Subcutaneous abdominal adipose tissue (tissue), 5 donors: ENCODE results near the gene RNU5D-1.

Experiments used
- H3K27ac ChIP-seq: one replicate; pipeline ENCODE4 v1.7.0; 2013; ENCODE audit warnings: low read depth, mild to moderate bottlenecking, inconsistent platforms, low read length, moderate library complexity
- H3K27me3 ChIP-seq, 5 donors: one replicate each; pipeline ENCODE4 v1.7.0; 2013; ENCODE audit warnings: low read length in 5 of 5, inconsistent platforms in 1 of 5; ENCODE audit not compliant: control insufficient read depth in 5 of 5, insufficient read depth in 4 of 5
- H3K36me3 ChIP-seq, 5 donors: one replicate each; pipeline ENCODE4 v1.7.0; 2013; ENCODE audit warnings: low read length in 5 of 5; ENCODE audit not compliant: control insufficient read depth in 5 of 5, insufficient read depth in 5 of 5
- H3K4me1 ChIP-seq, 5 donors: one replicate each; pipeline ENCODE4 v1.7.0; 2013; ENCODE audit warnings: low read length in 5 of 5, mild to moderate bottlenecking in 3 of 5, moderate library complexity in 1 of 5; ENCODE audit not compliant: control insufficient read depth in 5 of 5, insufficient read depth in 5 of 5
- H3K4me3 ChIP-seq, 5 donors: one replicate each; pipeline ENCODE4 v1.7.0; 2013; ENCODE audit warnings: low read length in 5 of 5, low read depth in 1 of 5
- H3K9ac ChIP-seq, 5 donors: one replicate each; pipeline ENCODE4 v1.7.0; 2013; ENCODE audit warnings: low read length in 5 of 5, mild to moderate bottlenecking in 4 of 5, moderate library complexity in 3 of 5
- H3K9me3 ChIP-seq, 5 donors: one replicate each; pipeline ENCODE4 v1.7.0; 2013; ENCODE audit warnings: low read length in 5 of 5; ENCODE audit not compliant: control insufficient read depth in 5 of 5
- donor health status: healthy.
- donor health status: healthy.
- donor health status: healthy.
- donor health status: healthy.
- donor health status: healthy.

Gene RNU5D-1

DNA sequence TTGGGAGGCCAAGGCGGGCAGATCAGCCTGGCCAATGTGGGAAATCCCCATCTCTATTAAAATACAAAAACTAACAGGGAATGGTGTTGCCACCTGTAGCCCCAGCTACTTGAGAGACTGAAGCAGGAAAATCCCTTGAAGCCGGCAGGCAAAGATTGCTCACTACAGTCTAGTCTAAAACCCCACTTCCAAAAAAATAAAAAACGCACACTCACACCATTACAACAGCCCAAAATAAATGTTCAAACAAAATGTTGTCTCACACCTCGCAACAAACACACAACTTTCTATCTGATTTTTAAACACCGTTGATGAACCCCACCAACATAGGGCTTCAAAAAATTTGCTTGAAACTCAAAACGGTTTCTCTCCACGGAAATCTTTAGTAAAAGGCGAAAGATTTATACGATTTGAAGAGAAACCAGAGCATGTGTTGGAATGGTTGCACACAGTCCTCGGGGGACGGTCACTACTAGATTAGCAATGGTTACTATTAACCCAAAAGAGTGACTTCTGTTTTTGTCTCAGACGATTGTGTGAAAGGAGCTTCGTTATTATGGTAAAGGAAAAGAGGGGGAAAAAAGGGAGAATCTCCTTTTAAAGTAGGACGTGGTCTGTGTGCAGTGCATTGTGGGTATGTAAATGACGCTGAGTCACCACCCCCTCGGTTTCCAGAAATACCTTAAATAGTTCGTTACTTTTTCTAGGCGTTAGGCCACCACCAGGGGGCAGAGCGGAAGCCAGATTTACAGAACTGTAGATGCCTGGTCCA is at the start of gene RNU5D-1:
TSS of gene RNU5D-1 (minus strand) at position 430 of the 772 bp plus-strand sequence.
- peak within 1 kb of the TSS; percentile 6 to 86 (median 71) for H3K9ac ChIP-seq
- peaks cover 0 to 10% (median 2%) of the 10 kb centered on the region in 5 donors for H3K4me1 ChIP-seq
- peak within 1 kb of the TSS; percentile 96 for H3K27ac ChIP-seq
- no peaks in the 10 kb centered on the region for H3K27me3 ChIP-seq
- no peaks in the 10 kb centered on the region for H3K9me3 ChIP-seq
- no peaks in the 10 kb centered on the region for H3K36me3 ChIP-seq
- peak within 1 kb of the TSS in 4 of 5 donors; percentile 38 to 57 (median 50) for H3K4me3 ChIP-seq

DNA sequence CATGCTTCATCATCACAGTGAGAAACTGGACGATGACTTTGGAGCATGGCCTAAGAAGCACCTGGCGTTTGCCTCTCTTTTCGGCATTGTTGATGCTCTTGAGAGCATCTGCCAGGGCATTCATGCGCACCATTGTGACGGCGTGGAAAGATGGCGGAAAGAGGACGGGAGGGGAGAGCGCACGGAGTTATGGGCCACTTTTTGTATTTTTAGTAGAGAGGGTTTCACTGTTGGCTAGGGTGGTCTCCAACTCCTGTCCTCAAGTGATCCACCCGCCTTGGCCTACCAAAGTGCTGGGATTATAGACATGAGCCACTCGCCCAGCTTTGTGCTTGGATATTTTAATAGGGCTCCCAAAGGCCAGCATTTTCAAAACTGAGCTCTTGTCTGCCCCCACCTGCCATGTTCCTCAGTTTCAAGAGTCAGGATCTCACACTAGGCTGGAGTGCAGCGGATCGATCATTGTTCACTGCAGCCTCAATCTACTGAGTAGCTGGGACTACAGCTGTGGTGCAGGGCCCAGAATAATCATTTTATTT is 49.7 kb upstream of the RNU5D-1 start:
- no peaks in the 10 kb centered on the region for H3K9me3 ChIP-seq
- peaks cover 0 to 51% (median 32%) of the 10 kb centered on the region in 5 donors for H3K36me3 ChIP-seq
- H3K27ac ChIP-seq: no peak overlapping the region
- no peak overlapping the region for H3K4me3 ChIP-seq
- H3K27me3 ChIP-seq: peaks cover 0 to 3% (median 0%) of the 10 kb centered on the region in 5 donors
- peaks cover 4 to 44% (median 35%) of the 10 kb centered on the region in 5 donors for H3K4me1 ChIP-seq
- H3K9ac ChIP-seq: no peak overlapping the region

DNA sequence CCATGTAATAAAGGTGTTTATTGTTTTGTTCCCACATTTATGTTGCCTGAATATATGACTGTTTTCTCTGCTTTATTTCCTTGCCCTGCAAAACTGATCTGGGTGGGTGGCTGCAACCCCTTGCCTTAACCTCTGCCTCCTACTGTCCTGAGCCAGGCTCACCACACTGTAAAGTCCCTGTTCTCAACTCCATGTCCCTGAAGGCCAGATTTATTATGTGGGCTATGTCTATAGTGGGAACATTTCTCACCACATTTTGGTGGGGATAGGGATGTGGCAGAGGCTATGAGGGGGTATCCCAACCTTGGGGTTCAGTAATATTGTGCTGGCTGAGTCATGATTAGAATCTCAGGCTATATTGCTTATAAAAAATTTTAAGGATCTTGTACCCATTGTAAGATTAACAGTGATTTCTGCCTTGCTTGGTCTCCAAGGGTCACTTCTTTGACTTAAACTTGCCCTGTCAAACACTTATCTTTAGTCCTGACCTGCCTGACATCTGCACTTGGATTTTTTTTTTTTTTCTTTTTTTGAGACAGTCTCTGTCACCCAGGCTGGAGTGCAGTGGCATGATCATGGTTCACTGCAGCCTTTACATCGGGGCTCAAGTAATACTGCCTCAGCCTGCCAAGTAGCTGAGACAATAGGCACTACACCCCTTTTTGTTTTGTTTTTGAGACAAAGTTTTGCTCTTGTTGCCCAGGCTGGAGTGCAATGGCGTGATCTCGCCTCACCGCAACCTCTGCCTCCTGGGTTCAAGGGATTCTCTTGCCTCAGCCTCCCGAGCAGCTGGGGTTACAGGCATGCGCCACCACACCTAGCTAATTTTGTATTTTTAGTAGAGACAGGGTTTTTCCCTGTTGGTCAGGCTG is 48.0 kb upstream of the RNU5D-1 start:
- H3K9ac ChIP-seq: no peak overlapping the region
- H3K27me3 ChIP-seq: no peaks in the 10 kb centered on the region
- H3K9me3 ChIP-seq: no peaks in the 10 kb centered on the region
- H3K4me1 ChIP-seq: peaks cover 4 to 39% (median 34%) of the 10 kb centered on the region in 5 donors
- H3K4me3 ChIP-seq: no peak overlapping the region
- H3K36me3 ChIP-seq: peaks cover 0 to 51% (median 32%) of the 10 kb centered on the region in 5 donors
- no peak overlapping the region for H3K27ac ChIP-seq

DNA sequence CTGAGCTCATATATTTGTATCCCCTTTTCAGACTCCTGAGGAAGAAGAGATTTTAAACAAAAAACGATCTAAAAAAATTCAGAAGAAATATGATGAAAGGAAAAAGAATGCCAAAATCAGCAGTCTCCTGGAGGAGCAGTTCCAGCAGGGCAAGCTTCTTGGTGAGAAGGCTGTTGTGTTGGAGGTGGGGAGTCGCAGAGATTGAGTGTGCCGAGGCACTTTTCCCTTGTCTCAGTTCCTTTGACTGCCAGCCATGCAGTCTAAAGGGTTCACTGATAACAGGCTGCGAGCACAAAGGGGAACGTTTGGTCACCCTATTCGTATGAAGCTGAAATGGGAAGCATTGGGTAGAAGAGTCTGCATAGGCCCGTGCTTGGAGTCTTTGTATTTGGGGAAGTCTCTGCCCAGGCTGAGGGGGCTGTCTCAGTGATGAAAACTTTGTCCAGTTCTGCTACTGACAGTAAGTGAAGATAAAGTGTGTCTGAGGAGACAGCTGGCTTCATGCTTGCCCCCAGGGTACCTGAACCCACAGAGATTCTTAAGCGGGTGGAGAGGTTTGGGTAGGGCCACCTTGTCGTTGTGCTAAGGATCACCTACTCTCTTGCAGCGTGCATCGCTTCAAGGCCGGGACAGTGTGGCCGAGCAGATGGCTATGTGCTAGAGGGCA is 47.1 kb upstream of the RNU5D-1 start:
- H3K4me3 ChIP-seq: no peak overlapping the region

DNA sequence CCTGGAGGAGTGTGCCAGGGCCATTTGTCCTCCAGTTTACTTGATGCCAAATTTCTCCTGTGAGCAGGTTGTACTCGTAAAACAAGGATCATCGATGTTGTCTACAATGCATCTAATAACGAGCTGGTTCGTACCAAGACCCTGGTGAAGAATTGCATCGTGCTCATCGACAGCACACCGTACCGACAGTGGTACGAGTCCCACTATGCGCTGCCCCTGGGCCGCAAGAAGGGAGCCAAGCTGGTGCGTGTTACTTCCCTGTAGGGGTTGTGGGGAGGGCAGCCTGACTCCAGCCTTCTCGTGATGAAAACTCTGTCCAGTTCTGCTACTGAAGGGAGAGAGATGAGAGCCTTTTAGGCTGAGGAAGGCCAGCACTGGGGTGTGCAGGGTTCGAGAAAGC is 46.6 kb upstream of the RNU5D-1 start:
- H3K4me3 ChIP-seq: no peak overlapping the region
- H3K9ac ChIP-seq: peak overlapping the region in 1 of 5 donors; percentile 52
- no peak overlapping the region for H3K27ac ChIP-seq

More for the DNA sequence above, 47.1 kb upstream of the RNU5D-1 start:
- Histone ChIP-seq H3K27me3 (no peaks in the 10 kb centered on the region), H3K27ac (no peak overlapping the region), H3K36me3 (peaks cover 0 to 51% (median 32%) of the 10 kb centered on the region in 5 donors), H3K9ac (no peak overlapping the region), H3K4me1 (peaks cover 4 to 34% (median 30%) of the 10 kb centered on the region in 5 donors), H3K9me3 (no peaks in the 10 kb centered on the region)

DNA sequence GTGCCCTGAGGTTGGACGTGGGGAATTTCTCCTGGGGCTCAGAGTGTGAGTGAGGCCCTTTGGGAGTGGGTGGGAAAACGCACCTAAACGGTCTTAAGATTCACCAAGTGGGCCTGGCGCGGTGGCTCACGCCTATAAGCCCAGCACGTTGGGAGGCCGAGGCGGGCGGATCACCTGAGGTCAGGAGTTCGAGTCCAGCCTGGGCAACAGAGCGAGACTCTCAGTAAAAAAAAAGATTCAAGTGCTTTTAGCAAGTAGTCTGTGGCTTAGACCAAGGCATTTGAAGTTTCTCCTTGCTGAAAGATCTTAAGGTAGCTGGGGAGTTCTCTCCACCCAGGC is 45.7 kb upstream of the RNU5D-1 start:
- Histone ChIP-seq H3K9me3 (no peaks in the 10 kb centered on the region), H3K36me3 (peaks cover 0 to 51% (median 32%) of the 10 kb centered on the region in 5 donors), H3K9ac (peak overlapping the region; percentile 86 to 97 (median 94)), H3K27ac (peak overlapping the region; percentile 91), H3K4me3 (peak overlapping the region; percentile 79 to 97 (median 86)), H3K4me1 (peaks cover 4 to 34% (median 30%) of the 10 kb centered on the region in 5 donors), H3K27me3 (no peaks in the 10 kb centered on the region)

More for the DNA sequence above, 46.6 kb upstream of the RNU5D-1 start:
- no peaks in the 10 kb centered on the region for H3K27me3 ChIP-seq
- peaks cover 4 to 34% (median 30%) of the 10 kb centered on the region in 5 donors for H3K4me1 ChIP-seq
- no peaks in the 10 kb centered on the region for H3K9me3 ChIP-seq
- H3K36me3 ChIP-seq: peaks cover 0 to 51% (median 32%) of the 10 kb centered on the region in 5 donors

DNA sequence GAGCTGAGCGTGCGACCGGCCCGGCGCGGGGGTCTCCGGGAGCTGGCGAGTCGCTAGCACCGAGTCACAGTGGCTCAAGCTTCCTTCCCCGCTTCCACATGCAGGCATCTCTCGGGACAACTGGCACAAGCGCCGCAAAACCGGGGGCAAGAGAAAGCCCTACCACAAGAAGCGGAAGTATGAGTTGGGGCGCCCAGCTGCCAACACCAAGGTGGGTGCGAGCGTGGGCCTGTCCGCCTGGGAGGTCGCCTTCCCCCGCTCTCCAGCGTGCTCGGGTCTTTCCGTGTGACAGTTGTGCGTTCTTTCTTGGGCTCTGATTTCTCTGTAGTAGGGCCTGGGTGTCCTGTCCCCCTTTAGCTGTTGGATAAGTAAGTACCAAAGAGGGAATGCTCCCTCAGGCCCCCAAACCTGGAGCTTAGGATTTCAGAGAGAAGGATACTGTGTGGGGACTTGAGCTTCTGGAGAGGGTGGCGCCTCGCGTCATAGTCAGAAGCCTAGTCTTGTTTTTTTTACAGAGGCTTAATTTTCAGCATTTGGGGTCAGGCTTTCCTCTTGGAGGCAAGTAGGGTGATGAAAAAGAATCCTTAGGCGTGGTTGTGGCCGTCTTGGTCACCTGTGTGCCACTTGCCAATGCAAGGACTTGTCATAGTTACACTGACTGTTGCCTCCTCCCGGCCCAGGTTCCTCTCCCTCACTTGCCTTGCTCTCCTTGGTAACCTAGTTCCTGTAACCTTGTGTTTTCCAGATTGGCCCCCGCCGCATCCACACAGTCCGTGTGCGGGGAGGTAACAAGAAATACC is 45.2 kb upstream of the RNU5D-1 start:
- Histone ChIP-seq H3K4me1 (peaks cover 4 to 34% (median 30%) of the 10 kb centered on the region in 5 donors), H3K27me3 (no peaks in the 10 kb centered on the region), H3K27ac (peak overlapping the region; percentile 91), H3K9me3 (no peaks in the 10 kb centered on the region), H3K9ac (peak overlapping the region; percentile 86 to 97 (median 94)), H3K4me3 (peak overlapping the region; percentile 79 to 97 (median 86)), H3K36me3 (peaks cover 0 to 46% (median 29%) of the 10 kb centered on the region in 5 donors)

DNA sequence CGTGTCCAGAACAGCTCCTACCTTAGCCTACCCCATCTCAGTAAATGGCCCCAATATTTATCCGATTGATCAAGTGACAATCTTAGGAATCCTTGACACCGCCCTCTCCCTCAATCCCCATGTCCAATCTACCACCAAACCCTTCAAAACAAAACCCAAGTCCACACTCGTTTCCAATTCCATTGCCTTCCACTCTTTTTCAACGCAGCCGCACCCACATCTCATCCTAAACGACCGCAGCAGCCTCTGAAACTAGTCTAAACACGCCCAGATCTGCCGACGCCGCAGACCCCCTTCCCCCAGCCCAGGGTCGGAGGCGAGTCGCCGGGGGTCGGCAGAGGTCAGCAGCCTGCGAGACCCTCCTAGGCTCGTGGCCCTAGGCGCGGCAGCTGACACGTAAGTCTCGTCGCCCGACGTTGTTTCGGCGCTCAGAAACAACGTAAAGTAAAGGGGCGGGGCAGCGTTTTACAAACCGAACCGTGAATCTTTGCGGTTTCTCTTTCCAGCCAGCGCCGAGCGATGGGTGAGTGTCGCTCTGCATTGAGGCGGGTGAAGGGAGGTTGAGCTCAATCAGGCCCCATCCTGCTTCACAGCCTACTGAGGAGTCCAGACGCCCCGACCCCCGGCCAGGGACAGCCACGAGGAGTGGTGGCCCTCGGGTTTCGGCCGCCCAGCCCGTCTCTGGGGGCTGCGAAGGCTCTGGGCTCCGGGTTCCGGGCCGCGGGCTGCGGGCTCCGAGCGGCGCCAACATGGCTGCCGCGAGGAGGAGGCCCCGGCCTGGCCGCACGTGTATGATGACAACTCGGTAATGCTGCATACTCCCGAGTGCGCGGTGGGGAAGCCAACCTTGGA is 44.3 kb upstream of the RNU5D-1 start, which contains the start of gene RPS8:
TSS of gene RPS8 (plus strand) at position 463 of the 852 bp plus-strand sequence. CDS start at position 520, 57 bp downstream.
- Histone ChIP-seq H3K36me3 (peaks cover 0 to 38% (median 24%) of the 10 kb centered on the region in 5 donors), H3K9ac (peak within 1 kb of the TSS; percentile 86 to 97 (median 94)), H3K4me1 (peaks cover 4 to 34% (median 30%) of the 10 kb centered on the region in 5 donors), H3K27me3 (no peaks in the 10 kb centered on the region), H3K27ac (peak within 1 kb of the TSS; percentile 91), H3K9me3 (no peaks in the 10 kb centered on the region), H3K4me3 (peak within 1 kb of the TSS; percentile 79 to 97 (median 87))
